Daoy (cell line): ENCODE measurements around the gene ASTN2. TPM values are rescaled to one million over a fixed set of nuclear protein-coding genes. Genes with fewer than 3 reads are reported as not detected.

Experiments used
- DNase-seq: peaks from one replicate; pipeline ENCODE4 v3.0.0-alpha.2; 2015; ENCODE audit warnings: low read depth
- total RNA-seq: library from RNA; depleted of rRNA; stranded (reverse); fragments of >200 nt; shearing (Covaris generic); gene quantifications from 2 replicates; pipeline ENCODE4 v1.2.3, GENCODE V29; 2014

Gene ASTN2
- total RNA-seq, 1 experiment from 2014 or later = 5.7 TPM

GRCh38 chr9:117415358-117415914 lies 579 bp upstream of the ASTN2 start:
- DNase-seq = no peak

- DNase-seq = peak; percentile 7
These were observed 494 bp downstream of the ASTN2 start for GRCh38 chr9:117414220-117414905.

GRCh38 chr9:117413346-117414219 lies 1.3 kb downstream of the ASTN2 start:
- no peak for DNase-seq

GRCh38 chr9:117412841-117413240 lies 2.0 kb downstream of the ASTN2 start:
- DNase-seq = no peak

GRCh38 chr9:117412006-117412715 lies 2.7 kb downstream of the ASTN2 start:
- no peak for DNase-seq

- peak; percentile 7 for DNase-seq
These were observed 3.3 kb downstream of the ASTN2 start for GRCh38 chr9:117411547-117411946.

- DNase-seq = no peak
These were observed 5.5 kb downstream of the ASTN2 start for GRCh38 chr9:117409321-117409720.

GRCh38 chr9:117407436-117408022 lies 7.3 kb downstream of the ASTN2 start:
- no peak for DNase-seq

- no peak for DNase-seq
These were observed 8.7 kb downstream of the ASTN2 start for GRCh38 chr9:117405950-117406705.

- DNase-seq = no peak
These were observed 11.0 kb downstream of the ASTN2 start for GRCh38 chr9:117403848-117404247.

- DNase-seq = no peak
These were observed 11.4 kb downstream of the ASTN2 start for GRCh38 chr9:117403403-117403811.

- DNase-seq = no peak
These were observed 14.7 kb downstream of the ASTN2 start for GRCh38 chr9:117400171-117400570.

- DNase-seq = no peak
These were observed 19.7 kb downstream of the ASTN2 start for GRCh38 chr9:117395151-117395650.

GRCh38 chr9:117394655-117395054 lies 20.2 kb downstream of the ASTN2 start:
- no peak for DNase-seq

GRCh38 chr9:117392992-117393391 lies 21.9 kb downstream of the ASTN2 start:
- DNase-seq = no peak

GRCh38 chr9:117387422-117387821 lies 27.4 kb downstream of the ASTN2 start:
- DNase-seq = no peak

- no peak for DNase-seq
These were observed 35.5 kb downstream of the ASTN2 start for GRCh38 chr9:117379341-117379740.

- DNase-seq = no peak
These were observed 37.8 kb downstream of the ASTN2 start for GRCh38 chr9:117377046-117377445.

- DNase-seq = no peak
These were observed 38.9 kb downstream of the ASTN2 start for GRCh38 chr9:117375956-117376355.

GRCh38 chr9:117374076-117374725 lies 40.7 kb downstream of the ASTN2 start:
- no peak for DNase-seq
